ENCODE measurements around the gene TXNDC5.

- TF ChIP-seq MAZ (IDR thresholded peaks at IDR 0.05; ENCODE audit: borderline replicate concordance, low read depth, low read length) (no peak), MAZ (CRISPR knock-in tag; IDR thresholded peaks at IDR 0.05; ENCODE audit: low read depth) (no peak), TCF12 (IDR thresholded peaks at IDR 0.05) (no peak), TCF12 (CRISPR knock-in tag; IDR thresholded peaks at IDR 0.05) (no peak), RFX5 (IDR thresholded peaks at IDR 0.05; ENCODE audit: low read depth, low read length) (no peak), ZNF772 (CRISPR knock-in tag; IDR thresholded peaks at IDR 0.05) (no peak), ATRX (CRISPR knock-in tag; IDR thresholded peaks at IDR 0.05; ENCODE audit: borderline replicate concordance) (no peak)
These were observed 5.8 kb downstream of the TXNDC5 start for GRCh38 chr6:7904654-7905319.

Data from HepG2 (cell line).